PC-9 (cell line): Measurements from ENCODE around the gene SLC37A3. TPM values are rescaled to one million over a fixed set of nuclear protein-coding genes. Genes with fewer than 3 reads are reported as not detected.
"Not testable (repeated sequence)": the region's sequence is repeated elsewhere in the genome, so short reads cannot be mapped to it uniquely, and the experiment has no call there.

Source experiments
- BruUV-seq: library from RNA; stranded (reverse); fragments of 400-500 nt; replicated peaks from 2 replicates; lab custom pipeline; 2021; lab: Mats Ljungman, UMichigan
- CTCF ChIA-PET: fragments of 300-600 bp; sonication (Branson Sonifier 250); formaldehyde crosslinking; loops from one replicate; lab custom pipeline; 2022; ENCODE audit warnings: antibody characterized with exemption; lab: Charles Lee
- POLR2A ChIA-PET: fragments of 300-600 bp; sonication (Branson Sonifier 250); formaldehyde crosslinking; loops from one replicate; lab custom pipeline; 2022; ENCODE audit warnings: antibody characterized with exemption; ENCODE audit not compliant: unreplicated experiment; lab: Charles Lee
- DNase-seq, 2 experiments: peaks; one replicate each; pipeline versions ENCODE4 v3.0.0 to v3.0.0-alpha.2; 2015 to 2022; ENCODE audit warnings: mixed read lengths in 1 of 2
- H2AFZ ChIP-seq: fragments of 200-600 bp; sonication (generic); 2 replicates; pipeline ENCODE4 v1.8.1; 2017; ENCODE audit warnings: antibody characterized with exemption
- H3F3A ChIP-seq: fragments of 200-600 bp; sonication (generic); 2 replicates; pipeline ENCODE4 v1.8.1; 2017; ENCODE audit warnings: antibody characterized with exemption, mild to moderate bottlenecking, low read depth; ENCODE audit not compliant: insufficient read depth
- H3K27ac ChIP-seq: fragments of 200-600 bp; sonication (generic); 2 replicates; pipeline ENCODE4 v1.6.1; 2016; ENCODE audit warnings: mixed run types
- H3K27me3 ChIP-seq: fragments of 200-600 bp; sonication (generic); 2 replicates; pipeline ENCODE4 v1.6.1; 2016; ENCODE audit warnings: low read depth, mixed run types; ENCODE audit not compliant: insufficient read depth
- H3K36me3 ChIP-seq: fragments of 200-600 bp; sonication (generic); 2 replicates; pipeline ENCODE4 v1.6.1; 2016; ENCODE audit warnings: low read depth, mixed run types
- H3K4me1 ChIP-seq: fragments of 200-600 bp; sonication (generic); replicated peaks from 2 replicates; pipeline ENCODE4 v1.6.1; 2016; ENCODE audit warnings: mixed run types; ENCODE audit not compliant: insufficient read depth
- H3K4me2 ChIP-seq: fragments of 200-600 bp; sonication (generic); 2 replicates; pipeline ENCODE4 v1.6.1; 2017; ENCODE audit warnings: mixed run types
- H3K4me3 ChIP-seq: fragments of 200-600 bp; sonication (generic); 2 replicates; pipeline ENCODE4 v1.6.1; 2016; ENCODE audit warnings: mixed run types
- H3K79me2 ChIP-seq: fragments of 200-600 bp; sonication (generic); 2 replicates; pipeline ENCODE4 v1.6.1; 2017; ENCODE audit warnings: low read depth, mixed run types
- H3K9me2 ChIP-seq: fragments of 200-600 bp; sonication (generic); 2 replicates; pipeline ENCODE4 v1.8.1; 2017; ENCODE audit warnings: mild to moderate bottlenecking; ENCODE audit not compliant: insufficient read depth
- H3K9me3 ChIP-seq: fragments of 200-600 bp; sonication (generic); 2 replicates; pipeline ENCODE4 v1.8.1; 2016; ENCODE audit warnings: low read depth; ENCODE audit not compliant: insufficient read depth
- H4K20me1 ChIP-seq: fragments of 200-600 bp; sonication (generic); 2 replicates; pipeline ENCODE4 v1.8.1; 2017; ENCODE audit not compliant: insufficient read depth
- CTCF ChIP-seq: fragments of 200-600 bp; sonication (generic); conservative IDR thresholded peaks from 2 replicates; pipeline ENCODE4 v1.6.1; 2017; ENCODE audit warnings: mixed run types, antibody characterized with exemption, mild to moderate bottlenecking, moderate library complexity
- EZH2 ChIP-seq: fragments of 200-600 bp; sonication (generic); IDR thresholded peaks from 2 replicates; pipeline ENCODE4 v1.8.0; 2017; ENCODE audit warnings: antibody characterized with exemption, low read depth
- intact Hi-C: fragments of 100-400 bp; cut with micrococcal nuclease; formaldehyde crosslinking; loops from one replicate; pipeline ENCODE4 v1.10.0; 2022; ENCODE audit not compliant: unreplicated experiment
- total RNA-seq: library from RNA; stranded (reverse); gene quantifications from 2 replicates; pipeline ENCODE4 v1.2.3, GENCODE V29; 2021

SLC37A3 gene
- total RNA-seq, 1 experiment from 2014 or later: 54.8 TPM

GRCh38 chr7:140322759-140323158 lies 75.6 kb downstream of the SLC37A3 start:
- no peaks in the 10 kb centered on the region for H3F3A ChIP-seq
- H3K9me3 ChIP-seq: no peaks in the 10 kb centered on the region
- no peak overlapping the region for H3K4me3 ChIP-seq
- no peaks in the 10 kb centered on the region for H4K20me1 ChIP-seq
- H3K4me2 ChIP-seq: no peak overlapping the region
- H3K27me3 ChIP-seq: no peaks in the 10 kb centered on the region
- no peak for DNase-seq
- POLR2A ChIA-PET: no interaction called here
- no peak overlapping the region for H2AFZ ChIP-seq
- no peaks in the 10 kb centered on the region for H3K9me2 ChIP-seq
- CTCF ChIA-PET: no interaction called here
- no peaks in the 10 kb centered on the region for H3K4me1 ChIP-seq
- no TSS peak for BruUV-seq
- no peak overlapping the region for H3K27ac ChIP-seq
- H3K79me2 ChIP-seq: no peaks in the 10 kb centered on the region
- intact Hi-C loops: loop anchor here (10.0 kb wide), 1 partner anchor 548 kb away; the partner anchor contains the start of gene HIPK2
- H3K36me3 ChIP-seq: no peaks in the 10 kb centered on the region
- no peak for TF ChIP-seq CTCF
- TF ChIP-seq EZH2: no peak

DNA sequence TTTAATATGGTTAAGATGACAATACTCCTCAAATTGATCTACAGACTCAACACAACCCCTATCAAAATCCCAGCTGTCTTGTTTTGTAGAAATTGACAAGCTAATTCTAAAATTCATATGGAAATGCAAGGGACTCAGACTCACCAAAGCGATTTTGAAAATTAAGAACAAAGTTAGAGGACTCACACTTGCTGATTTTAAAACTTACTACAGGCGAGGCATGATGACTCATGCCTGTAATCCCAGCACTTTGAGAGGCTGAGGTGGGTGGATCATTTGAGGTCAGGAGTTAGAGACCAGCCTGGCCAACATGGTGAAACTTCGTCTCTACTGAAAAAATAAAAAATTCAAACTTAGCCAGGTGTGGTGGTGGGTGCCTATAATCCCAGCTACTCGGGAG lies 78.3 kb downstream of the SLC37A3 start:
- DNase-seq, H3K36me3 ChIP-seq, POLR2A ChIA-PET, H3K27ac ChIP-seq, BruUV-seq, H3K4me3 ChIP-seq, H4K20me1 ChIP-seq, H3K9me2 ChIP-seq, H3K79me2 ChIP-seq, CTCF ChIA-PET, H3K4me2 ChIP-seq, H3K9me3 ChIP-seq, H3K27me3 ChIP-seq, H2AFZ ChIP-seq: not testable (repeated sequence)
- peaks cover 15% of the 10 kb centered on the region; the same call in 1 of the 2 replicates for H3F3A ChIP-seq
- intact Hi-C loops: loop anchor here (10.0 kb wide), 1 partner anchor 545 kb away; the partner anchor contains the start of gene HIPK2
- H3K4me1 ChIP-seq: peaks cover 22% of the 10 kb centered on the region

GRCh38 chr7:140317999-140318398 lies 80.3 kb downstream of the SLC37A3 start:
- no peak overlapping the region for H2AFZ ChIP-seq
- CTCF ChIA-PET: no interaction called here
- TF ChIP-seq EZH2 (no peak), CTCF (no peak)
- H3K27me3 ChIP-seq: no peaks in the 10 kb centered on the region
- no peaks in the 10 kb centered on the region for H3K36me3 ChIP-seq
- H3K4me3 ChIP-seq: no peak overlapping the region
- peaks cover 15% of the 10 kb centered on the region; the same call in 1 of the 2 replicates for H3F3A ChIP-seq
- H3K4me2 ChIP-seq: no peak overlapping the region
- no peak overlapping the region for H3K27ac ChIP-seq
- no peaks in the 10 kb centered on the region for H3K79me2 ChIP-seq
- POLR2A ChIA-PET: no interaction called here
- peaks cover 22% of the 10 kb centered on the region for H3K4me1 ChIP-seq
- DNase-seq: no peak
- no peaks in the 10 kb centered on the region for H3K9me2 ChIP-seq
- no TSS peak for BruUV-seq
- H3K9me3 ChIP-seq: no peaks in the 10 kb centered on the region
- no peaks in the 10 kb centered on the region for H4K20me1 ChIP-seq
- intact Hi-C loops: loop anchor here (10.0 kb wide), 1 partner anchor 253 kb away; the partner anchor contains the start of gene PARP12

DNA sequence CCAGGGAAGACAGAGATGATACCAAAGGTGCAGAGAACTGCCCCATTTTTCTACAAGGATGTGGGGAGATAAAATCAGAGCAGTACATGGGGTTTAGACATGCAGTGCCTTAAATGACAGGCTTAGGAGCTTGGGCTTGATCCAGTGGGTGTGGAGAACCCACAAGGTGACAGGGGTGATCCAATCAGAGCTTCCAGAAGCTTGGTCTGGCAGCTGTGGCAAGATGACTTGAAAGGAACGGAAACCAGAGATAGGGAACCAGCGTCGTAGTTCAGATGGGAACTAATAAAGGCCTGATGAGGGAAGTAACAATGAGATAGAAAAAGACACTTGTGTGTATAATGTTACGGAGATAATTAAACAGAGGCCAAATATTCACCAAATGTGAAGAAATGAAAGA lies 80.7 kb downstream of the SLC37A3 start:
- BruUV-seq: no TSS peak
- no peaks in the 10 kb centered on the region for H3K9me2 ChIP-seq
- H3K4me3 ChIP-seq: no peak overlapping the region
- no peaks in the 10 kb centered on the region for H3K36me3 ChIP-seq
- no peaks in the 10 kb centered on the region for H3K9me3 ChIP-seq
- no peak for TF ChIP-seq EZH2
- TF ChIP-seq CTCF: no peak
- H3K4me2 ChIP-seq: no peak overlapping the region
- peaks cover 15% of the 10 kb centered on the region; the same call in 1 of the 2 replicates for H3F3A ChIP-seq
- intact Hi-C loops: loop anchor here (10.0 kb wide), 1 partner anchor 253 kb away; the partner anchor contains the start of gene PARP12
- H4K20me1 ChIP-seq: no peaks in the 10 kb centered on the region
- H3K27ac ChIP-seq: 0 out of 2 replicates have a peak overlapping the region, but pooled peaks have one; percentile 70
- no peak for DNase-seq
- no peaks in the 10 kb centered on the region for H3K27me3 ChIP-seq
- ChIA-PET CTCF (no interaction called here), POLR2A (no interaction called here)
- H3K79me2 ChIP-seq: no peaks in the 10 kb centered on the region
- no peak overlapping the region for H2AFZ ChIP-seq
- peaks cover 22% of the 10 kb centered on the region for H3K4me1 ChIP-seq
